ENCODE results near the gene ZIC2. TPM values are rescaled to one million over a fixed set of nuclear protein-coding genes. Genes with fewer than 3 reads are reported as not detected.
A peak's percentile ranks its signal among the peaks of the same experiment; 100 is the strongest.

The ZIC2 gene
- total and polyA plus RNA-seq, 2 of the 8 experiments (the other 6 are each of a cell fraction or from before 2014, with no cell fraction given) = 53.2 to 372 TPM

- CTCF ChIA-PET (ENCODE audit: partially characterized antibody) = interaction anchor here (0.7 to 3.3 kb wide), 7 partner anchors 15 to 623 kb away, joined by 3 to 12 read pairs (median 6); no protein-coding TSS in a partner anchor
- peak overlapping the region in 3 of 4 experiments; percentile 13 to 79 (median 36); a peak in 4 of 8 replicates for H3K4me3 ChIP-seq (ENCODE audit: extremely low read depth in 1 of 4, insufficient read depth in 2 of 4, low read depth in 3 of 4, low read length in 4 of 4)
- H2BK120ac ChIP-seq (replicated peaks; ENCODE audit: low read depth, low read length) = peak overlapping the region; percentile 95
- POLR2A ChIA-PET (ENCODE audit: partially characterized antibody) = interaction anchor here (0.6 to 3.5 kb wide), 11 partner anchors 12 to 287 kb away, joined by 3 to 39 read pairs (median 7); no protein-coding TSS in a partner anchor
- no peaks in the 10 kb centered on the region for H3K9me3 ChIP-seq (ENCODE audit: insufficient read depth in 2 of 2, low read depth in 1 of 2, low read length in 1 of 2)
- WGBS, 2 experiments (ENCODE audit: extremely low coverage in 1 of 2, insufficient coverage in 1 of 2, insufficient read length in 1 of 2, insufficient replicate concordance in 2 of 2, low coverage in 1 of 2, low lambda C conversion rate in 2 of 2, missing lambda C conversion rate in 1 of 2) = 4% methylated on average over 6 of the region's 6 CpGs; no CpG with 5 or more reads in 1 of the 2 experiments
- peaks cover 5 to 7% of the 10 kb centered on the region in 2 experiments for H4K20me1 ChIP-seq (replicated peaks in 1 of 2; ENCODE audit: control insufficient read depth in 1 of 2, insufficient read depth in 2 of 2, low read length in 2 of 2)
- peak overlapping the region; percentile 93; the same call in 1 of the 2 replicates for H3K18ac ChIP-seq (ENCODE audit: extremely low read depth, low read length)
- no peak overlapping the region for H2BK15ac ChIP-seq (ENCODE audit: low read length)
- H3K14ac ChIP-seq (ENCODE audit: insufficient read length) = no peak overlapping the region
- H2BK5ac ChIP-seq (ENCODE audit: low read depth, low read length) = peak overlapping the region; percentile 79; the same call in 1 of the 2 replicates
- no peaks in the 10 kb centered on the region for H3K79me1 ChIP-seq (ENCODE audit: low read depth, low read length)
- peaks cover 0 to 12% (median 6%) of the 10 kb centered on the region in 4 experiments; a peak in 5 of 8 replicates for H3K36me3 ChIP-seq (ENCODE audit: control insufficient read depth in 2 of 4, insufficient read depth in 4 of 4, low read length in 3 of 4)
- peak overlapping the region; percentile 85 for H4K91ac ChIP-seq (replicated peaks; ENCODE audit: insufficient read length, low read length)
- no peak overlapping the region for H3K9ac ChIP-seq (replicated peaks in 1 of 4; ENCODE audit: extremely low read depth in 1 of 4, low read depth in 3 of 4, low read length in 3 of 4)
- peak overlapping the region; percentile 32 for H3K56ac ChIP-seq (replicated peaks; ENCODE audit: insufficient read length, low read depth, low read length)
- H4K8ac ChIP-seq (ENCODE audit: extremely low read depth, insufficient read depth, low read length) = no peak overlapping the region
- DNase-seq (ENCODE audit: low read depth in 1 of 2, low spot score in 2 of 2) = peak in 1 of 2 experiments; percentile 8
- no peak for FAIRE-seq
- H2AK5ac ChIP-seq (ENCODE audit: low read depth, low read length) = no peak overlapping the region
- peaks cover 0 to 16% (median 4%) of the 10 kb centered on the region in 4 experiments; a peak in 4 of 7 replicates for H3K27me3 ChIP-seq (replicated peaks in 1 of 4; ENCODE audit: control insufficient read depth in 3 of 4, extremely low read depth in 1 of 4, insufficient read depth in 3 of 4, low read length in 3 of 4)
- no peak overlapping the region for H3K23ac ChIP-seq (ENCODE audit: insufficient read length)
- peak overlapping the region; percentile 87; the same call in 1 of the 2 replicates for H2BK20ac ChIP-seq (ENCODE audit: low read length)
- no peak overlapping the region for H2AFZ ChIP-seq (ENCODE audit: low read length)
- H3K4me2 ChIP-seq (ENCODE audit: insufficient read depth in 1 of 2, low read depth in 2 of 2, low read length in 2 of 2) = peak overlapping the region; percentile 81 to 82
- no peak overlapping the region for H2BK12ac ChIP-seq (ENCODE audit: low read depth, low read length)
- H3K4me1 ChIP-seq (replicated peaks in 1 of 4; ENCODE audit: control insufficient read depth in 3 of 4, insufficient read depth in 4 of 4, low read length in 3 of 4) = peaks cover 0 to 36% (median 27%) of the 10 kb centered on the region in 4 experiments; a peak in 6 of 7 replicates
- no peak overlapping the region for H3K4ac ChIP-seq (replicated peaks; ENCODE audit: insufficient read length, low read depth, low read length)
- no peak overlapping the region for H3K27ac ChIP-seq (ENCODE audit: low read depth, low read length)
- H3K79me2 ChIP-seq (ENCODE audit: control insufficient read depth in 1 of 2, insufficient read depth in 2 of 2, low read length in 2 of 2) = peaks cover 6 to 35% of the 10 kb centered on the region in 2 experiments
- peaks cover 22% of the 10 kb centered on the region for H3K23me2 ChIP-seq (ENCODE audit: low read depth, low read length)
- TF ChIP-seq NANOG (IDR thresholded peaks at IDR 0.05; ENCODE audit: insufficient read depth, low read depth, low read length, poor library complexity, severe bottlenecking) (no peak), POLR2AphosphoS5 (IDR thresholded peaks at IDR 0.05; ENCODE audit: low read depth, low read length) (no peak), CTBP2 (IDR thresholded peaks at IDR 0.05; ENCODE audit: borderline replicate concordance, insufficient read depth, insufficient read length, low read length) (no peak), SP1 (IDR thresholded peaks at IDR 0.05; ENCODE audit: low read depth, low read length) (no peak), BRCA1 (IDR thresholded peaks at IDR 0.05; ENCODE audit: low read depth, low read length) (no peak), POLR2A (IDR thresholded peaks at IDR 0.05; ENCODE audit: control extremely low read depth in 1 of 2, low read depth in 2 of 2, low read length in 2 of 2) (no peak), ZNF274 (IDR thresholded peaks at IDR 0.05; ENCODE audit: borderline replicate concordance, extremely low read depth, low read length) (no peak)
- peak overlapping the region; percentile 99 for H4K5ac ChIP-seq (ENCODE audit: insufficient read length, low read depth, low read length)
Measured at GRCh38 chr13:99973808-99974185, 7.8 kb upstream of the ZIC2 start.
